GM21723 (cell line): ENCODE data around the gene CGREF1.

ENCODE experiments used
- ATAC-seq: cut with Tn5 transposase; IDR thresholded peaks from one replicate; pipeline ENCODE4 v1.9.1; 2021; ENCODE audit warnings: mild to moderate bottlenecking, moderate library complexity; ENCODE audit not compliant: unreplicated experiment

Gene CGREF1

DNA sequence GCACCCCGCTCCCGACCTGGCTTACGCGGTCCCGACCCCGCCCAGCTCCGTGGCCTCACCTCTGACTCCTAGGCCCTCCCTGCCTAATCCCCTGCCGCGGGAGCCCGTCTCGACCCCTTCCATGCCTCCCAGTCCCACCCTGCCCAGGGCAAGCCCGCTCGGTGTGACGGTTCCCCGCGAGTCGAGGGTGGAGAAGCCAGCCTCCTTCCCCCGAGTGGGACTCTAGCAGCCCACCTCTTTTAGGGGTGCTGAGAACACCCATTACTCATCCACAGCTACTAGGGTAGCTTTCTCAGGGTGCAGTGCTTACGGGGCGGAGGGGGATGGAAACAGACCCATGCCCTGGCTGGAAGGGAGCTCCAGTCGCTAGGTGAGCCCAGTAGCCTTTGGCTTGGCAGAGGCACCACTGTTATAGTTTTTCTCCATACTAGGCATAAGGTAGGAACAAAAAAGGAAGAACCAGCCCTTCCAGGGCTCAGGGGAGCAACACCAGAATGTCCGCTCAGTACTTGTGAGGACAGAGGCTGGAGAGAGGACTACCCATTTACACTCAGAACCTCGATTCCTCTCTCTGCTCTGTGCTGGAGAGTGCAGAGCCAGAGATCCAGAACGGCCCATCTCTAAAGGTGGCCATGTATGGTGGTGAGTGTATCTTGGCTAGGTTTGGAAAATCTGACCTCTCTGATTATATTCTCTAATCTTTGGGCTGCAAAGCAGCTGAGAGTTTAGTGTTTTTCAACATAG is 66.9 kb downstream of the CGREF1 start:
- peak; percentile 1 for ATAC-seq

DNA sequence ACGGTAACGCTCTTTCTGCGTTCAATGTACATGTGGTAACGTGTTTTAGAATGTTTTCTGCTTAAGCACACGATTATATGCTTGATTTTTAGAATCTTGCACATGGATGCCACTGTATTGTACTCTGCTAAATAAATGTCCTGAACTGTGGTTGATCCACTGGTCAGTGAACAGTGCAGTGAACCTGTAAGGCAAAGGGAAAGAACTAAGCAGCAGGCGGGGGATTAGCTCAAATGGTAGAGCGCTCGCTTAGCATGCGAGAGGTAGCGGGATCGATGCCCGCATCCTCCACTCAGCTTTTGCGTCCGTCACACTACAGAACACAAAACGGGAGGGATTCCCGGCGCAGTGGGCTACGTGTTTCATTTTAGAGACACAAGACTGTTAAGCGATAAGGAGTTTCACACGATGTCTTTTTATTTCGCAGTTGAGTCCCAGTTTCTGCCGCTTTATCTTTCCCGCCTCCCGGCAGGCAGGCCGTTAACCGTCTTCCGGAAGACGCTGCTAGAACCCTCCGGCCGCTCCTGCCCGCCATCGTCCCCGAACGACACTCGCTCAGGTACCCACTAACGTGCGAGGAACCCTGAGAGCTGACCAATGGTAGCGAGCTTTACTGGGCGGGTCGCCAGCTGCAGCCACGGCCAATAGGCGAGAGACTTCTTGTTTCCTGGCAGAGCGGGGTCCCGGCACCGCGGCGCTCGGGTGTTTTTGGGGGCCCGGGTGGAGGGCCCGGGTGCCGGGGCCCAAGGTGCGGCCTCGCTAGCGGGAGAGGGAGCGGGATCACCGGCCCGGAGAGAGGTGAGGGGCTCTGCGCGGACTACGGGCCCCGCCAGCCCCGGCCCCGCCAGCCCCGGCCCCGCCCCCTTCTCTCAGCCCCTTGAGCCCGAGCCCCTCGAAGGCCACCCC is 67.7 kb downstream of the CGREF1 start, which contains the start of gene AGBL5:
TSS of gene AGBL5 (plus strand) at position 673 of the 906 bp plus-strand sequence. CDS start 1,291 bp downstream, outside the sequence.
- peak; percentile 76 for ATAC-seq
